Naive thymus-derived CD4-positive, alpha-beta T cell (primary cell): ENCODE results near the gene TNFSF15. TPM values are rescaled to one million over a fixed set of nuclear protein-coding genes. Genes with fewer than 3 reads are reported as not detected.

Source experiments
- ATAC-seq: fragments of 150-1000 bp; cut with Tn5 transposase; 2 replicates; pipeline ENCODE4 v1.10.0; 2021; ENCODE audit warnings: mild to moderate bottlenecking, moderate library complexity
- CTCF ChIA-PET: fragments of 350-600 bp; sonication (Branson Sonifier 250); formaldehyde crosslinking; loops from one replicate; lab custom pipeline; 2021; ENCODE audit warnings: antibody characterized with exemption; lab: Charles Lee
- POLR2A ChIA-PET: fragments of 350-600 bp; sonication (Branson Sonifier 250); formaldehyde crosslinking; loops from one replicate; lab custom pipeline; 2021; ENCODE audit warnings: antibody characterized with exemption, inconsistent platforms; lab: Charles Lee
- DNase-seq, 9 donors: peaks; one replicate each; pipeline versions ENCODE4 v3.0.0 to v3.0.0-alpha.2; 2020 to 2022; ENCODE audit warnings: mixed read lengths in 1 of 9
- H3K27ac ChIP-seq: one replicate; pipeline ENCODE4 v1.7.0; 2013; ENCODE audit warnings: mild to moderate bottlenecking, low read depth, low read length, moderate library complexity
- H3K27me3 ChIP-seq, 2 donors: one replicate each; pipeline ENCODE4 v1.7.0; 2013; ENCODE audit warnings: low read length in 2 of 2, mild to moderate bottlenecking in 2 of 2, moderate library complexity in 2 of 2; ENCODE audit not compliant: control insufficient read depth in 2 of 2, insufficient read depth in 2 of 2
- H3K36me3 ChIP-seq, 3 experiments: 1 replicate in 2 of 3; 2 replicates in 1 of 3; pipeline ENCODE4 v1.7.0; 2013; ENCODE audit warnings: low read length in 3 of 3, mild to moderate bottlenecking in 3 of 3, moderate library complexity in 1 of 3; ENCODE audit not compliant: insufficient read depth in 3 of 3, control insufficient read depth in 2 of 3
- H3K4me1 ChIP-seq, 2 donors: one replicate each; pipeline ENCODE4 v1.7.0; 2013; ENCODE audit warnings: low read length in 2 of 2, mild to moderate bottlenecking in 2 of 2, moderate library complexity in 1 of 2; ENCODE audit not compliant: control insufficient read depth in 2 of 2, insufficient read depth in 2 of 2
- H3K4me3 ChIP-seq: 2 replicates; pipeline ENCODE4 v1.7.0; 2013; ENCODE audit warnings: mild to moderate bottlenecking, low read length
- H3K9me3 ChIP-seq, 3 experiments: 1 replicate in 2 of 3; 2 replicates in 1 of 3; pipeline ENCODE4 v1.7.0; 2013; ENCODE audit warnings: low read length in 3 of 3; ENCODE audit not compliant: control insufficient read depth in 2 of 3
- H3K27ac Mint-ChIP-seq, 9 donors: one replicate each; pipeline ENCODE4 v1.8.0; 2020 to 2022; ENCODE audit warnings: mixed read lengths in 9 of 9, mild to moderate bottlenecking in 8 of 9, moderate library complexity in 5 of 9, inconsistent platforms in 2 of 9
- H3K27me3 Mint-ChIP-seq, 5 donors: one replicate each; pipeline ENCODE4 v1.8.0; 2021 to 2022; ENCODE audit warnings: mixed read lengths in 5 of 5, mild to moderate bottlenecking in 1 of 5
- H3K36me3 Mint-ChIP-seq, 5 donors: one replicate each; pipeline ENCODE4 v1.8.0; 2020 to 2022; ENCODE audit warnings: mixed read lengths in 5 of 5, mild to moderate bottlenecking in 3 of 5, inconsistent platforms in 1 of 5
- H3K4me1 Mint-ChIP-seq, 7 donors: one replicate each; pipeline ENCODE4 v1.8.0; 2020 to 2022; ENCODE audit warnings: mixed read lengths in 7 of 7, mild to moderate bottlenecking in 3 of 7, inconsistent platforms in 1 of 7
- H3K4me3 Mint-ChIP-seq, 10 donors: one replicate each; pipeline ENCODE4 v1.8.0; 2020 to 2022; ENCODE audit warnings: mild to moderate bottlenecking in 10 of 10, mixed read lengths in 10 of 10, moderate library complexity in 6 of 10, inconsistent platforms in 2 of 10
- H3K9me3 Mint-ChIP-seq, 11 donors: one replicate each; pipeline ENCODE4 v1.8.0; 2020 to 2022; ENCODE audit warnings: mixed read lengths in 11 of 11, mild to moderate bottlenecking in 4 of 11, inconsistent platforms in 1 of 11, moderate library complexity in 1 of 11
- intact Hi-C, 2 donors: fragments of 100-400 bp; cut with micrococcal nuclease; formaldehyde crosslinking; loops; one replicate each; pipeline ENCODE4 v1.15.1; 2023
- polyA plus RNA-seq, 2 donors: library from polyadenylated mRNA; unstranded; fragments of 300-500 nt; fragmentation: Illumina TruSeq; gene quantifications; one replicate each; pipeline ENCODE4 v1.2.3, GENCODE V29; 2021
- total RNA-seq, 6 experiments: library from RNA in 5 of 6; stranded (reverse) in 5 of 6; gene quantifications; 1 replicate in 5 of 6; 2 replicates in 1 of 6; pipeline ENCODE4 v1.2.3 and lab custom pipeline; 2021 to 2026

The TNFSF15 gene
- total and polyA plus RNA-seq, 7 experiments from 2014 or later, result 0.44 to 3.8 TPM; not detected in 5

GRCh38 chr9:114798101-114798500 lies 7.7 kb downstream of the TNFSF15 start:
- intact Hi-C loops, result no loop called here
- POLR2A ChIA-PET, result interaction anchor here (1.3 kb wide), 1 partner anchor 15 kb away, joined by 3 read pairs; no protein-coding TSS in a partner anchor
- no peak for DNase-seq
- ATAC-seq, result no peak
- H3K36me3 ChIP-seq, result no peaks in the 10 kb centered on the region
- Mint-ChIP-seq H3K27me3 (peaks cover 0 to 22% (median 0%) of the 10 kb centered on the region in 5 donors), H3K4me3 (no peak overlapping the region), H3K36me3 (peaks cover 0 to 23% (median 0%) of the 10 kb centered on the region in 5 donors), H3K4me1 (peaks cover 0 to 11% (median 3%) of the 10 kb centered on the region in 7 donors), H3K27ac (no peak overlapping the region), H3K9me3 (peaks cover 0 to 10% (median 0%) of the 10 kb centered on the region in 11 donors)
- no peaks in the 10 kb centered on the region for H3K27me3 ChIP-seq
- no peak overlapping the region for H3K27ac ChIP-seq
- no peak overlapping the region for H3K4me3 ChIP-seq
- CTCF ChIA-PET, result no interaction called here
- H3K4me1 ChIP-seq, result no peaks in the 10 kb centered on the region
- H3K9me3 ChIP-seq, result no peaks in the 10 kb centered on the region

GRCh38 chr9:114792396-114792795 lies 13.4 kb downstream of the TNFSF15 start:
- H3K27me3 Mint-ChIP-seq, result peaks cover 0 to 15% (median 0%) of the 10 kb centered on the region in 5 donors
- Histone ChIP-seq H3K9me3 (no peaks in the 10 kb centered on the region), H3K27me3 (no peaks in the 10 kb centered on the region), H3K36me3 (no peaks in the 10 kb centered on the region), H3K4me3 (no peak overlapping the region), H3K27ac (no peak overlapping the region), H3K4me1 (no peaks in the 10 kb centered on the region)
- peaks cover 0 to 7% (median 0%) of the 10 kb centered on the region in 7 donors for H3K4me1 Mint-ChIP-seq
- H3K9me3 Mint-ChIP-seq, result peaks cover 0 to 19% (median 0%) of the 10 kb centered on the region in 11 donors
- intact Hi-C loops, result no loop called here
- ATAC-seq (no peak), DNase-seq (no peak)
- POLR2A ChIA-PET, result no interaction called here
- CTCF ChIA-PET, result interaction anchor here (0.6 kb wide), 1 partner anchor 84 kb away, joined by 3 read pairs; no protein-coding TSS in a partner anchor
- H3K36me3 Mint-ChIP-seq, result peaks cover 0 to 58% (median 0%) of the 10 kb centered on the region in 5 donors
- H3K27ac Mint-ChIP-seq, result no peak overlapping the region
- H3K4me3 Mint-ChIP-seq, result no peak overlapping the region

- Histone ChIP-seq H3K4me3 (no peak overlapping the region), H3K9me3 (no peaks in the 10 kb centered on the region), H3K36me3 (no peaks in the 10 kb centered on the region), H3K27ac (no peak overlapping the region), H3K4me1 (no peaks in the 10 kb centered on the region), H3K27me3 (no peaks in the 10 kb centered on the region)
- no peak for ATAC-seq
- intact Hi-C loops, result no loop called here
- Mint-ChIP-seq H3K4me1 (peaks cover 0 to 7% (median 0%) of the 10 kb centered on the region in 7 donors), H3K27me3 (peaks cover 0 to 14% (median 0%) of the 10 kb centered on the region in 5 donors), H3K4me3 (no peak overlapping the region), H3K9me3 (peaks cover 0 to 19% (median 0%) of the 10 kb centered on the region in 11 donors), H3K27ac (no peak overlapping the region), H3K36me3 (peaks cover 0 to 53% (median 0%) of the 10 kb centered on the region in 5 donors)
- DNase-seq, result no peak
- POLR2A ChIA-PET, result no interaction called here
- CTCF ChIA-PET, result no interaction called here
Observed at GRCh38 chr9:114791736-114792135, 14.1 kb downstream of the TNFSF15 start.

GRCh38 chr9:114791312-114791711 lies 14.5 kb downstream of the TNFSF15 start:
- ATAC-seq (no peak), DNase-seq (no peak)
- Mint-ChIP-seq H3K4me1 (peaks cover 0 to 7% (median 0%) of the 10 kb centered on the region in 7 donors), H3K27me3 (peaks cover 0 to 14% (median 0%) of the 10 kb centered on the region in 5 donors), H3K36me3 (peaks cover 0 to 53% (median 0%) of the 10 kb centered on the region in 5 donors), H3K9me3 (peaks cover 0 to 19% (median 0%) of the 10 kb centered on the region in 11 donors), H3K27ac (no peak overlapping the region), H3K4me3 (no peak overlapping the region)
- POLR2A ChIA-PET, result no interaction called here
- intact Hi-C loops, result no loop called here
- H3K4me3 ChIP-seq, result no peak overlapping the region
- H3K27ac ChIP-seq, result no peak overlapping the region
- no peaks in the 10 kb centered on the region for H3K36me3 ChIP-seq
- H3K27me3 ChIP-seq, result no peaks in the 10 kb centered on the region
- CTCF ChIA-PET, result no interaction called here
- no peaks in the 10 kb centered on the region for H3K9me3 ChIP-seq
- H3K4me1 ChIP-seq, result no peaks in the 10 kb centered on the region

GRCh38 chr9:114790521-114790920 lies 15.3 kb downstream of the TNFSF15 start:
- CTCF ChIA-PET, result interaction anchor here (1.2 kb wide), 1 partner anchor 108 kb away, joined by 6 read pairs; no protein-coding TSS in a partner anchor
- no peak overlapping the region for H3K27ac ChIP-seq
- no peaks in the 10 kb centered on the region for H3K9me3 ChIP-seq
- no peak overlapping the region for H3K4me3 ChIP-seq
- H3K36me3 ChIP-seq, result no peaks in the 10 kb centered on the region
- peaks cover 0 to 19% (median 0%) of the 10 kb centered on the region in 11 donors for H3K9me3 Mint-ChIP-seq
- H3K4me1 ChIP-seq, result no peaks in the 10 kb centered on the region
- H3K4me1 Mint-ChIP-seq, result peaks cover 0 to 10% (median 0%) of the 10 kb centered on the region in 7 donors
- intact Hi-C loops, result no loop called here
- H3K4me3 Mint-ChIP-seq, result no peak overlapping the region
- H3K27ac Mint-ChIP-seq, result no peak overlapping the region
- POLR2A ChIA-PET, result no interaction called here
- peaks cover 0 to 19% (median 0%) of the 10 kb centered on the region in 5 donors for H3K27me3 Mint-ChIP-seq
- H3K36me3 Mint-ChIP-seq, result peaks cover 0 to 53% (median 0%) of the 10 kb centered on the region in 5 donors
- no peak for DNase-seq
- no peaks in the 10 kb centered on the region for H3K27me3 ChIP-seq
- ATAC-seq, result no peak

- Histone ChIP-seq H3K27me3 (no peaks in the 10 kb centered on the region), H3K36me3 (no peaks in the 10 kb centered on the region), H3K9me3 (no peaks in the 10 kb centered on the region), H3K4me1 (no peaks in the 10 kb centered on the region), H3K4me3 (no peak overlapping the region), H3K27ac (no peak overlapping the region)
- peaks cover 0 to 10% (median 0%) of the 10 kb centered on the region in 7 donors for H3K4me1 Mint-ChIP-seq
- DNase-seq, result no peak
- H3K27me3 Mint-ChIP-seq, result peaks cover 0 to 18% (median 0%) of the 10 kb centered on the region in 5 donors
- CTCF ChIA-PET, result interaction anchor here (0.6 kb wide), 1 partner anchor 88 kb away, joined by 3 read pairs; no protein-coding TSS in a partner anchor
- H3K4me3 Mint-ChIP-seq, result no peak overlapping the region
- no peak overlapping the region for H3K27ac Mint-ChIP-seq
- H3K9me3 Mint-ChIP-seq, result peaks cover 0 to 12% (median 0%) of the 10 kb centered on the region in 11 donors
- POLR2A ChIA-PET, result no interaction called here
- intact Hi-C loops, result no loop called here
- no peak for ATAC-seq
- H3K36me3 Mint-ChIP-seq, result peaks cover 0 to 51% (median 3%) of the 10 kb centered on the region in 5 donors
Observed at GRCh38 chr9:114789006-114789405, 16.8 kb downstream of the TNFSF15 start.
